Panc1 (cell line): ENCODE measurements around the gene SEC61A2.

Experiments
- CTCF ChIP-seq: fragments of 450-650 bp; IDR thresholded peaks from 2 replicates; pipeline ENCODE4 v1.5.1; 2017; ENCODE audit warnings: mild to moderate bottlenecking
- REST ChIP-seq, 2 experiments: IDR thresholded peaks; 2 replicates each; pipeline ENCODE4 v1.6.1; 2011 to 2012; ENCODE audit warnings: low read depth in 2 of 2, control low read depth in 1 of 2, low read length in 1 of 2, mild to moderate bottlenecking in 1 of 2, moderate library complexity in 1 of 2; ENCODE audit not compliant: insufficient read depth in 1 of 2
- TCF7L2 ChIP-seq: IDR thresholded peaks from 2 replicates; pipeline ENCODE4 v1.6.1; 2011; ENCODE audit warnings: mild to moderate bottlenecking, low read depth, low read length, inconsistent platforms

DNA sequence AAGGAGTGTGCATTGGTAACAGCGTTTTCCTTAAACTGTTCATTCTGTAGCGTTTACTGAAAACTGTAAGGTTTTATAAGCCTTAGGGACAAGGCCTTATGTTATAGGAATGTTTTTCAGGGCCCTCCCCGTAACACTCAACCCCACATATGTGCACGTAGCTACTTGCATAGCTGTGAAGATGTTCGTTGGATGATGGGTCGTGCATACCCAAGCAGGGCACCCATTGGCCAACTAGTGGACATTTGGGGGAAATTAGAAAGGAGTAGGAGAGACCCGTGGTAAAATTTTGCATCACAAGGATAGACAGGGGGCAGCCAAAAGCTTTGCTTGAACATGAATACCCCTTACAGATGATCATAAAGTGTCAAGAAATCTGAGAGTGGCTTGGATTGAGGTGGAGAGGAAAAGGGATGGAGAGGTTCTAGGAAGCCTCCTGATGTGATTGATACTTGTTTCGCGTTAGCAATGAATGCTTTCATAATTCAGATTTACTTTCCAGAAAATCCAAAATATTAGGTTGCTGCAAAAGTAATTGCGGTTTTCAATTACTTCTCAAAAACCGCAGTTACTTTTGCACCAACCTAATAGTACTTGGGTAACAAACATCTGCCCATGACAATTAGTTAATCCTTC is 878 bp downstream of the SEC61A2 start:
- no peak; the same call in 1 of the 2 replicates for TF ChIP-seq CTCF
- no peak for TF ChIP-seq TCF7L2
- no peak for TF ChIP-seq REST (IDR thresholded peaks at IDR 0.05; ENCODE audit: insufficient read depth in 1 of 2, low read depth in 2 of 2, low read length in 1 of 2)
